Endothelial cell (in vitro differentiated cells): ENCODE data around the gene PRKCH. TPM values are rescaled to one million over a fixed set of nuclear protein-coding genes. Genes with fewer than 3 reads are reported as not detected.

Experiments
- DNase-seq: peaks from one replicate; pipeline ENCODE4 v3.0.0; 2021; ENCODE audit warnings: low spot score
- H3K27ac Mint-ChIP-seq: one replicate; pipeline ENCODE4 v1.8.0; 2021; ENCODE audit warnings: mixed read lengths, inconsistent platforms; ENCODE audit not compliant: unreplicated experiment
- H3K27me3 Mint-ChIP-seq: one replicate; pipeline ENCODE4 v1.8.0; 2021; ENCODE audit warnings: mild to moderate bottlenecking, moderate library complexity, mixed read lengths, inconsistent platforms; ENCODE audit not compliant: unreplicated experiment
- H3K36me3 Mint-ChIP-seq: one replicate; pipeline ENCODE4 v1.8.0; 2021; ENCODE audit warnings: mild to moderate bottlenecking, low read depth, mixed read lengths, inconsistent platforms; ENCODE audit not compliant: unreplicated experiment
- H3K4me1 Mint-ChIP-seq: one replicate; pipeline ENCODE4 v1.8.0; 2021; ENCODE audit warnings: mild to moderate bottlenecking, mixed read lengths, inconsistent platforms; ENCODE audit not compliant: unreplicated experiment
- H3K4me3 Mint-ChIP-seq: one replicate; pipeline ENCODE4 v1.8.0; 2021; ENCODE audit warnings: mild to moderate bottlenecking, mixed read lengths, inconsistent platforms; ENCODE audit not compliant: unreplicated experiment
- H3K9me3 Mint-ChIP-seq: one replicate; pipeline ENCODE4 v1.8.0; 2021; ENCODE audit warnings: mixed read lengths, inconsistent platforms; ENCODE audit not compliant: unreplicated experiment
- CTCF ChIP-seq: fragments of 200-600 bp; sonication (generic); IDR thresholded peaks from one replicate; pipeline ENCODE4 v1.5.0; 2021; ENCODE audit warnings: antibody characterized with exemption; ENCODE audit not compliant: unreplicated experiment
- total RNA-seq: library from RNA; stranded (reverse); fragmentation: NEBNext Ultra II Directional; extraction: Animal tissue kit (Norgen Biotek cat#: 25700); gene quantifications from one replicate; pipeline ENCODE4 v1.2.1, GENCODE V29; 2021; ENCODE audit not compliant: unreplicated experiment

Gene PRKCH
- total RNA-seq, 1 donor from 2014 or later, result 42.5 TPM

- Mint-ChIP-seq H3K4me1 (peaks cover 5% of the 10 kb centered on the region), H3K27ac (no peak overlapping the region), H3K36me3 (peaks cover 14% of the 10 kb centered on the region), H3K27me3 (peaks cover 1% of the 10 kb centered on the region), H3K4me3 (no peak overlapping the region), H3K9me3 (no peaks in the 10 kb centered on the region)
- no peak for TF ChIP-seq CTCF
- no peak for DNase-seq
Observed at GRCh38 chr14:61488417-61489401, 167.3 kb downstream of the PRKCH start.

GRCh38 chr14:61489512-61489911, 168.1 kb downstream of the PRKCH start:
- H3K4me3 Mint-ChIP-seq, result no peak overlapping the region
- H3K4me1 Mint-ChIP-seq, result no peaks in the 10 kb centered on the region
- H3K9me3 Mint-ChIP-seq, result no peaks in the 10 kb centered on the region
- DNase-seq, result no peak
- H3K27ac Mint-ChIP-seq, result no peak overlapping the region
- TF ChIP-seq CTCF, result no peak
- peaks cover 14% of the 10 kb centered on the region for H3K36me3 Mint-ChIP-seq
- H3K27me3 Mint-ChIP-seq, result peaks cover 1% of the 10 kb centered on the region

DNA sequence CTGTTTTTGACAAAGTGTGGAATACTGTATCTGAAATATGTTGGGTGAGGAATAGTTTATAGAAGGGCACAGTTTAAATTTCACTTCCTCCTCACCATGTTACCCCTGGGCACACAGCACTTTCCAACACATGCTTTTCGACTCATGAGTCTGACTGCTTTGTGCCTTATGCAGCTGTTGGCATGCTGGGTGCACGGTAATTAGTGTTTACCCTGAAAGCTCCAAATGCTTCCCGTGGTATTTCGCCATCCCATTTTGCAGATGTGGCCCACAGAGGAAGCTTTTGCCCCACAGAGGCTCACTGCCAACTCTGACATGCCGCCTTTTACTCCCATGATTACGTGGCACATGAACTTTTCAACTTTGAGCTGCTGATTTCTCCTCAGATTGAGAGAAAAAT, 168.6 kb downstream of the PRKCH start:
- Mint-ChIP-seq H3K27me3 (peaks cover 1% of the 10 kb centered on the region), H3K27ac (no peak overlapping the region), H3K9me3 (no peaks in the 10 kb centered on the region), H3K4me3 (no peak overlapping the region), H3K4me1 (no peaks in the 10 kb centered on the region), H3K36me3 (peaks cover 14% of the 10 kb centered on the region)
- no peak for TF ChIP-seq CTCF
- no peak for DNase-seq

GRCh38 chr14:61491224-61491623, 169.8 kb downstream of the PRKCH start:
- DNase-seq, result no peak
- no peak for TF ChIP-seq CTCF
- H3K27me3 Mint-ChIP-seq, result peaks cover 1% of the 10 kb centered on the region
- peaks cover 12% of the 10 kb centered on the region for H3K36me3 Mint-ChIP-seq
- H3K4me3 Mint-ChIP-seq, result no peak overlapping the region
- H3K9me3 Mint-ChIP-seq, result no peaks in the 10 kb centered on the region
- H3K27ac Mint-ChIP-seq, result no peak overlapping the region
- no peaks in the 10 kb centered on the region for H3K4me1 Mint-ChIP-seq

DNA sequence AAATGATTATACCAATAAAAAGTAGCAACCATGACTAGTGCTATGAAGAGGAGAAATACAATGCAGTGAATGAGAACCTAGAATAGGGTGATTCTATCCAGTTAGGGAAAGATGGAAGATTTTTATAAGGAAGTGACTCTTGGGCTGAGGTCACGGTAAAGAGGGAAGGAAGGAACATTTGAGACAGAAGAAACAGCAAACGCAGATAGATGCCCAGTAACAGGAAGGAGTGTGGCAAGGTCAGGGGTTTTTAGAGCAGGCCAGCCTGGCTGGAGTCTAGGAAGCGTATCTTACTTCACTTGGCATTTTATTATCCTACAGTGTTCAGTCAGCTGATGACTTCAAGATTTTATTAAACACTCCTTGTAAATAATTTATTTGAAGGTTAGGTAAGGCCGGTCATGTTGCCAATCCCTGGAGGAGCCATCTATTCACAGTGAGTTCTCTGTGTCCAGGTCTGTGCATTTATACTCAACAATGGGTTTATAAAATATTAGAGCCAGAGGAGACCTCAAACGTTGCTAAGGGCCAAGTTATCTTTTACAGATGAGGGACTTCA, 170.6 kb downstream of the PRKCH start:
- DNase-seq, result no peak
- Mint-ChIP-seq H3K9me3 (no peaks in the 10 kb centered on the region), H3K27me3 (peaks cover 3% of the 10 kb centered on the region), H3K4me3 (no peak overlapping the region), H3K4me1 (no peaks in the 10 kb centered on the region), H3K36me3 (peaks cover 15% of the 10 kb centered on the region), H3K27ac (no peak overlapping the region)
- TF ChIP-seq CTCF, result no peak
